Tibial nerve (tissue), 3 donors: ENCODE data around the gene CYP4A11.

ENCODE experiments used
- POLR2A ChIP-seq, 2 donors: fragments of 450-650 bp; IDR thresholded peaks; one replicate each; pipeline ENCODE4 v1.6.1; 2017; ENCODE audit warnings: antibody characterized with exemption in 2 of 2, mild to moderate bottlenecking in 2 of 2, moderate library complexity in 2 of 2
- TF ChIP-seq, protein P1 (sequence below), 5 experiments: fragments of 200-600 bp in 3 of 5; fragments of 450-650 bp in 2 of 5; sonication (generic) in 3 of 5; IDR thresholded peaks; one replicate each; pipeline ENCODE4 v1.5.1; 2016 to 2019; ENCODE audit warnings: antibody characterized with exemption in 5 of 5, mild to moderate bottlenecking in 3 of 5, moderate library complexity in 2 of 5

DNA sequence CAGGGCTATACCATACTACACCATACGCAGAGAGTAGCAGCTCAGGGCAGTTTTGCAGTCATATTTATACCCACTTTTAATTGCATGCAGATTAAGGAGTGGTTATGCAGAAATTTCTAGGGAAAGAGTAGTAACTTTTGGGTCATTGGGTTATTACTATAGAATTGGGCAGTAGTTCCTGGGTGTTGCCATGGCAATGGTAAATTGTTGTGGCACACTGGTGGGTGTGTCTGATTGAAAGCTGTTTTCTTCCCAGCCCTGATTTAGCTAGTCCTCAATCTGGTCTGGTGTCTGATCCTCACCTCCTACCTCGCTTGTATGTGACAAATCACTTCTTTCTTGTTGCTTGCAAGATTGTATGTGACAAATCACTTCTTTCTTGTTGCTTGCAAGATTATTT is 30.5 kb downstream of the CYP4A11 start:
- TF ChIP-seq POLR2A (IDR thresholded peaks at IDR 0.05), result no peak
- TF ChIP-seq, protein P1, sequence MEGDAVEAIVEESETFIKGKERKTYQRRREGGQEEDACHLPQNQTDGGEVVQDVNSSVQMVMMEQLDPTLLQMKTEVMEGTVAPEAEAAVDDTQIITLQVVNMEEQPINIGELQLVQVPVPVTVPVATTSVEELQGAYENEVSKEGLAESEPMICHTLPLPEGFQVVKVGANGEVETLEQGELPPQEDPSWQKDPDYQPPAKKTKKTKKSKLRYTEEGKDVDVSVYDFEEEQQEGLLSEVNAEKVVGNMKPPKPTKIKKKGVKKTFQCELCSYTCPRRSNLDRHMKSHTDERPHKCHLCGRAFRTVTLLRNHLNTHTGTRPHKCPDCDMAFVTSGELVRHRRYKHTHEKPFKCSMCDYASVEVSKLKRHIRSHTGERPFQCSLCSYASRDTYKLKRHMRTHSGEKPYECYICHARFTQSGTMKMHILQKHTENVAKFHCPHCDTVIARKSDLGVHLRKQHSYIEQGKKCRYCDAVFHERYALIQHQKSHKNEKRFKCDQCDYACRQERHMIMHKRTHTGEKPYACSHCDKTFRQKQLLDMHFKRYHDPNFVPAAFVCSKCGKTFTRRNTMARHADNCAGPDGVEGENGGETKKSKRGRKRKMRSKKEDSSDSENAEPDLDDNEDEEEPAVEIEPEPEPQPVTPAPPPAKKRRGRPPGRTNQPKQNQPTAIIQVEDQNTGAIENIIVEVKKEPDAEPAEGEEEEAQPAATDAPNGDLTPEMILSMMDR (IDR thresholded peaks at IDR 0.05), result no peak
